Natural killer cell treated with Interleukin-12 subunit alpha and Interleukin-12 subunit beta and Interleukin-15 and Interleukin-18, amount 100 ng/mL, for 72 hours (primary cell): ENCODE data around the gene MRM1. TPM values are rescaled to one million over a fixed set of nuclear protein-coding genes. Genes with fewer than 3 reads are reported as not detected.

Experiments used
- ATAC-seq, 2 donors: fragments of 150-1000 bp; cut with Tn5 transposase in 1 of 2; sonication (Bioruptor Pico), chemical (Tn5 transposase) in 1 of 2; 2 replicates each; pipeline ENCODE4 v1.10.0; 2021
- DNase-seq: peaks from one replicate; pipeline ENCODE4 v3.0.0; 2022; ENCODE audit warnings: low spot score
- H3K27ac Mint-ChIP-seq, 2 donors: 1 replicate in 1 of 2; 2 replicates in 1 of 2; pipeline ENCODE4 v1.8.0; 2022; ENCODE audit warnings: mixed read lengths in 2 of 2, mild to moderate bottlenecking in 1 of 2, moderate library complexity in 1 of 2
- H3K27me3 Mint-ChIP-seq, 2 donors: 1 replicate in 1 of 2; 2 replicates in 1 of 2; pipeline ENCODE4 v1.8.0; 2022; ENCODE audit warnings: mixed read lengths in 2 of 2
- H3K36me3 Mint-ChIP-seq: one replicate; pipeline ENCODE4 v1.8.0; 2022; ENCODE audit warnings: mixed read lengths
- H3K4me1 Mint-ChIP-seq, 2 donors: 1 replicate in 1 of 2; 2 replicates in 1 of 2; pipeline ENCODE4 v1.8.0; 2022; ENCODE audit warnings: low read depth in 2 of 2, mixed read lengths in 2 of 2, mild to moderate bottlenecking in 1 of 2
- H3K4me3 Mint-ChIP-seq: one replicate; pipeline ENCODE4 v1.8.0; 2022; ENCODE audit warnings: mixed read lengths
- H3K9me3 Mint-ChIP-seq: 2 replicates; pipeline ENCODE4 v1.8.0; 2022; ENCODE audit warnings: mixed read lengths
- total RNA-seq, 2 donors: library from RNA; stranded (reverse); gene quantifications; one replicate each; pipeline ENCODE4 v1.2.3, GENCODE V29; 2022

MRM1 gene
- total RNA-seq, 2 donors from 2014 or later = 10.5 to 22.6 TPM

DNA sequence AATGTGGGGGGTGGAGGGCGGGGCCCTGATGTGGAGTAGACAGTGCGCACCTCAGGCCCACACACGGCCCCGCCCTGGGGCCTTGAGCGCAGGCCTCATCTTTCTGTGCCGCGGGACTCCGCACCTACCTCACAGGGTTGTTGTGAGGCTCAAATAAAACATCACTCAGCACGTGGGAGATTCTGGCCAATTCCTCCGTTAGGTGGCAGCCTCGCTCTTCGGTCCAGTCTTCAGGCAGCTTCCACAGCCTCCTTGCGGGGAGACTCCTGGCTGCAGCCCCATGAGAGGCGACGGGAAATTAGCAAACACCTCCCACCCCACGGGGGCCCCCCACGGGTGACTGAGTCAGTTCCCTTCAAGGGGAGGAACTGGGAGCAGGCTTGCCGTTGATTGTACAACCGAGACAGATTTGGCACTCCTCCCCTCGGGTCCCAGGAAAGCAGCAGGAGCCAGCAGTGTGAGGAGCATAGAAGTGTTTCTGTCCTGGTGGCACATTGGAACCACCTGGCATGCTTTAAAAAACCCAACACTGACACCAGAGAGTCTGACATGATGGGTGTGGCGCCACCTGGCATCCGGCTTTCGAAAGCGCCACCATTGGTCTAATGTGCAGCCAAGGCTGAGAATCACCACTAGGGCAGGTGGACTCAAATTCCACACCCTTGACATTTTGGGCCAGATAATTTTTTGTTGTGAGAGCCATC, 7.6 kb downstream of the MRM1 start:
- H3K4me1 Mint-ChIP-seq = peaks cover 22 to 29% of the 10 kb centered on the region in 2 donors
- ATAC-seq (peak; percentile 49 to 61), DNase-seq (no peak)
- peaks cover 4% of the 10 kb centered on the region for H3K36me3 Mint-ChIP-seq
- H3K27ac Mint-ChIP-seq = no peak overlapping the region
- H3K27me3 Mint-ChIP-seq = no peaks in the 10 kb centered on the region
- H3K9me3 Mint-ChIP-seq = no peaks in the 10 kb centered on the region
- no peak overlapping the region for H3K4me3 Mint-ChIP-seq

DNA sequence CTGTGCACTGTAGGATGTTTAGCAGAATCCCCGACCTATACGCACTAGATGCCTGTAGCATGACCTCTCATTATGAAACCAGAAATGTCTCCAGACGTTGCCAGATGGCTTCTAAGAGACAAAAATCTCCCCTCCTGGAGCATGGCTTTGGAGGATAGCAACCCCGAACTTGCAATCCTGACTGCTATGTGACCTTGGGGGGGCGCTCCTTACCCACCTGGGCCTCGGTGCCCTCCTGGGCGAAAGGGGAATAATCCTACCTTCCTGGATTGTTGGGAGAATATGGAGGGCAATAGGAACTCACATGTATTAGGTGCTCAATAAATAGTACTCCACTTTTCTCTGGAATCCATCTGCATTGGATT, 8.1 kb downstream of the MRM1 start:
- Mint-ChIP-seq H3K9me3 (no peaks in the 10 kb centered on the region), H3K36me3 (no peaks in the 10 kb centered on the region), H3K27ac (no peak overlapping the region), H3K4me1 (peaks cover 16 to 25% of the 10 kb centered on the region in 2 donors), H3K4me3 (no peak overlapping the region), H3K27me3 (peaks cover 0 to 2% of the 10 kb centered on the region in 2 donors)
- DNase-seq (no peak), ATAC-seq (no peak)

- no peaks in the 10 kb centered on the region for H3K36me3 Mint-ChIP-seq
- peaks cover 0 to 2% of the 10 kb centered on the region in 2 donors for H3K27me3 Mint-ChIP-seq
- no peak overlapping the region for H3K4me3 Mint-ChIP-seq
- DNase-seq (no peak), ATAC-seq (no peak)
- H3K27ac Mint-ChIP-seq = no peak overlapping the region
- peaks cover 12 to 23% of the 10 kb centered on the region in 2 donors for H3K4me1 Mint-ChIP-seq
- H3K9me3 Mint-ChIP-seq = no peaks in the 10 kb centered on the region
Measured at GRCh38 chr17:36610474-36610873, 9.1 kb downstream of the MRM1 start.

- peaks cover 5 to 16% of the 10 kb centered on the region in 2 donors for H3K4me1 Mint-ChIP-seq
- H3K4me3 Mint-ChIP-seq = no peak overlapping the region
- no peaks in the 10 kb centered on the region for H3K36me3 Mint-ChIP-seq
- no peak overlapping the region for H3K27ac Mint-ChIP-seq
- no peaks in the 10 kb centered on the region for H3K9me3 Mint-ChIP-seq
- no peak for DNase-seq
- ATAC-seq = no peak
- peaks cover 0 to 2% of the 10 kb centered on the region in 2 donors for H3K27me3 Mint-ChIP-seq
Measured at GRCh38 chr17:36611345-36612072, 10.1 kb downstream of the MRM1 start.

DNA sequence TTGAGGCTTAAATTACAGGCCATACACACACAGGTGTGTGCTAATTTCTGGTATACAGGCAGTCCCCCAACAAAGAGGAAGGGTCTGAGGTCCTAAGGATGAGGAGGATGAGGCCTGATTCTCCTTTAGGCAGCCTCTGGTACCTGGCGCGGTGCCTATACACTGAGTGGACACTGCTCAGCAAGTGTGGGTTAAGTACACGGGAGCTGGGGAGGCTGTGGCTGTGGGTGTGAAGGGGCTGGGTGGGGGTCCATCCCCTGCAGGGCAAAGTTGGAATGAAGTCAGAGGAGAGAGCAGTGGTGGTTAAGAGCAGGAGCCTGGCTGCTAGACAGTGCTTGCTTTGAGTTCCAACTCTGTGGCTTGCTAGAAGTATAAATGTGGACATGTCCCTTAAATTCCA, 10.9 kb downstream of the MRM1 start:
- H3K27me3 Mint-ChIP-seq = peaks cover 0 to 2% of the 10 kb centered on the region in 2 donors
- peaks cover 5 to 16% of the 10 kb centered on the region in 2 donors for H3K4me1 Mint-ChIP-seq
- H3K27ac Mint-ChIP-seq = no peak overlapping the region
- H3K36me3 Mint-ChIP-seq = no peaks in the 10 kb centered on the region
- ATAC-seq (no peak), DNase-seq (no peak)
- H3K4me3 Mint-ChIP-seq = no peak overlapping the region
- no peaks in the 10 kb centered on the region for H3K9me3 Mint-ChIP-seq

GRCh38 chr17:36613155-36613554, 11.8 kb downstream of the MRM1 start:
- H3K4me1 Mint-ChIP-seq = peaks cover under 1 to 11% of the 10 kb centered on the region in 2 donors
- H3K36me3 Mint-ChIP-seq = no peaks in the 10 kb centered on the region
- no peak overlapping the region for H3K27ac Mint-ChIP-seq
- no peak overlapping the region for H3K4me3 Mint-ChIP-seq
- DNase-seq = no peak
- H3K9me3 Mint-ChIP-seq = no peaks in the 10 kb centered on the region
- peaks cover 0 to 2% of the 10 kb centered on the region in 2 donors for H3K27me3 Mint-ChIP-seq
- no peak for ATAC-seq

GRCh38 chr17:36614081-36614480, 12.7 kb downstream of the MRM1 start:
- ATAC-seq (no peak), DNase-seq (no peak)
- Mint-ChIP-seq H3K4me3 (no peak overlapping the region), H3K9me3 (no peaks in the 10 kb centered on the region), H3K36me3 (no peaks in the 10 kb centered on the region), H3K4me1 (peaks cover 0 to 3% of the 10 kb centered on the region in 2 donors), H3K27me3 (peaks cover 0 to 5% of the 10 kb centered on the region in 2 donors), H3K27ac (no peak overlapping the region)

- no peaks in the 10 kb centered on the region for H3K9me3 Mint-ChIP-seq
- peaks cover 0 to 5% of the 10 kb centered on the region in 2 donors for H3K27me3 Mint-ChIP-seq
- no peaks in the 10 kb centered on the region for H3K36me3 Mint-ChIP-seq
- H3K27ac Mint-ChIP-seq = no peak overlapping the region
- ATAC-seq (no peak), DNase-seq (no peak)
- H3K4me3 Mint-ChIP-seq = no peak overlapping the region
- H3K4me1 Mint-ChIP-seq = peaks cover 0 to 2% of the 10 kb centered on the region in 2 donors
Measured at GRCh38 chr17:36614933-36615332, 13.6 kb downstream of the MRM1 start.

GRCh38 chr17:36616061-36617029, 15.0 kb downstream of the MRM1 start:
- no peak overlapping the region for H3K4me3 Mint-ChIP-seq
- peak in 1 of 2 donors; percentile 15 for ATAC-seq
- DNase-seq = no peak
- H3K4me1 Mint-ChIP-seq = peaks cover 2 to 3% of the 10 kb centered on the region in 2 donors
- H3K9me3 Mint-ChIP-seq = no peaks in the 10 kb centered on the region
- peaks cover 0 to 5% of the 10 kb centered on the region in 2 donors for H3K27me3 Mint-ChIP-seq
- no peaks in the 10 kb centered on the region for H3K36me3 Mint-ChIP-seq
- no peak overlapping the region for H3K27ac Mint-ChIP-seq

DNA sequence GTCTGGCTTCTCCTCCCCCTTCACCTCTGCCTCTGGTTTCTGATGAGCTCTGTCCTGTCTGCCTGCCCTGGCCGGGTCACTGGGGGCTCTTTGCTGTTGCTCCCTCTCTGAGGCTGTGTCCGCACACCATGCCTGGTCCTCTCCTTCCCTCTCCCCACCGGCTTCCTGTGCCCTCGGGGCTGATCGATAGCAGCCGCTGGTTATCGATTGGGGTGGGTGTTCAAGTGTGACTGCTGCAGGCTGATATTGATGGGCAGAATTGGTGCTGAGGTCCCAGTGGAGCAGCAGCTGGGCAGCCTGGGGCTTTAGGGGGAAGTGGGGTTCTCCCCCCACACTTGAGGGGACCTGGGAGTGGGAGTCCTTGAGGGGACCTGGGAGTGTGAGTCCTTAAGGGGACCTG, 16.4 kb downstream of the MRM1 start:
- Mint-ChIP-seq H3K9me3 (no peaks in the 10 kb centered on the region), H3K27ac (no peak overlapping the region), H3K4me3 (no peak overlapping the region), H3K4me1 (peaks cover 2 to 9% of the 10 kb centered on the region in 2 donors), H3K36me3 (no peaks in the 10 kb centered on the region), H3K27me3 (peaks cover 0 to 5% of the 10 kb centered on the region in 2 donors)
- ATAC-seq (peak in 1 of 2 donors; percentile 28), DNase-seq (no peak)

- no peak overlapping the region for H3K4me3 Mint-ChIP-seq
- H3K27me3 Mint-ChIP-seq = peaks cover 0 to 2% of the 10 kb centered on the region in 2 donors
- peaks cover 0 to 9% of the 10 kb centered on the region in 2 donors for H3K4me1 Mint-ChIP-seq
- DNase-seq = no peak
- H3K9me3 Mint-ChIP-seq = no peaks in the 10 kb centered on the region
- no peak overlapping the region for H3K27ac Mint-ChIP-seq
- ATAC-seq = no peak
- no peaks in the 10 kb centered on the region for H3K36me3 Mint-ChIP-seq
Measured at GRCh38 chr17:36623281-36623680, 21.9 kb downstream of the MRM1 start.

- Mint-ChIP-seq H3K27me3 (peaks cover 0 to 2% of the 10 kb centered on the region in 2 donors), H3K4me3 (no peak overlapping the region), H3K4me1 (peaks cover 0 to 9% of the 10 kb centered on the region in 2 donors), H3K9me3 (no peaks in the 10 kb centered on the region), H3K36me3 (no peaks in the 10 kb centered on the region), H3K27ac (no peak overlapping the region)
- ATAC-seq (no peak), DNase-seq (no peak)
Measured at GRCh38 chr17:36625188-36625587, 23.8 kb downstream of the MRM1 start.

DNA sequence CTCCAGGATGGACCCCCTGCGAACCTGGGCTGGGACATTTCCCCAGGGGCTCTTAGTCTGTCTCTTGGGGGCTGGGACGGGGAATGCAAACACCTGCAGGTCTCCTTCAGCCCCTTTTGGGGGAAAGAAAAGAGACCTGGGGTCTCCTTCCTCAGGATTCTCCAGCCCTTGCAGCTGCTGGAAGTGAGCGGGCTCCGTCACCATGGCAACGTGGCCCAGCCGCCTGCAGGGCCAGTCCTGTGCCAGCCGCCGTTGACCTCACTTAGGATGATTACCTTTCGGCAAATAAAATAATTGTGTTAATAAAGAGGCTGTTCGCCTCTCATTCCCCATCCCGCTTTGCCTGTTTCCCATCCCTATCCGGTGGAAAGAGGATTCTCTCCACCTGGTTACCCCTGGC, 25.7 kb downstream of the MRM1 start:
- ATAC-seq (no peak), DNase-seq (no peak)
- Mint-ChIP-seq H3K9me3 (no peaks in the 10 kb centered on the region), H3K4me3 (no peak overlapping the region), H3K27me3 (peaks cover 0 to 2% of the 10 kb centered on the region in 2 donors), H3K36me3 (no peaks in the 10 kb centered on the region), H3K4me1 (no peaks in the 10 kb centered on the region), H3K27ac (no peak overlapping the region)
